Dermis blood vessel endothelial cell (primary cell): ENCODE measurements around the gene DNAH1. TPM values are rescaled to one million over a fixed set of nuclear protein-coding genes. Genes with fewer than 3 reads are reported as not detected.

Experiments used
- DNase-seq: peaks from one replicate; pipeline ENCODE4 v3.0.0; 2010
- total RNA-seq: library from RNA; depleted of rRNA; stranded (reverse); fragments of >200 nt; gene quantifications from 2 replicates; pipeline ENCODE4 v1.2.3, GENCODE V29; 2014

Gene DNAH1
- total RNA-seq, 1 donor from 2014 or later: 5.6 TPM

GRCh38 chr3:52339612-52340011, 23.5 kb downstream of the DNAH1 start:
- DNase-seq: peak; percentile 89

- no peak for DNase-seq
These were observed 25.0 kb downstream of the DNAH1 start for GRCh38 chr3:52341123-52341522.

- DNase-seq: no peak
These were observed 28.0 kb downstream of the DNAH1 start for GRCh38 chr3:52343946-52344600.

GRCh38 chr3:52345521-52346109, 29.5 kb downstream of the DNAH1 start:
- DNase-seq: no peak

GRCh38 chr3:52346623-52347530, 30.8 kb downstream of the DNAH1 start:
- DNase-seq: no peak

GRCh38 chr3:52347716-52348635, 31.9 kb downstream of the DNAH1 start:
- no peak for DNase-seq

- DNase-seq: no peak
These were observed 33.0 kb downstream of the DNAH1 start for GRCh38 chr3:52349131-52349530.

GRCh38 chr3:52349611-52350395, 33.7 kb downstream of the DNAH1 start:
- DNase-seq: no peak

- DNase-seq: no peak
These were observed 34.3 kb downstream of the DNAH1 start for GRCh38 chr3:52350416-52350815.

- no peak for DNase-seq
These were observed 35.1 kb downstream of the DNAH1 start for GRCh38 chr3:52350981-52351761.

GRCh38 chr3:52351762-52352368, 35.7 kb downstream of the DNAH1 start:
- no peak for DNase-seq

GRCh38 chr3:52352566-52352965, 36.4 kb downstream of the DNAH1 start:
- no peak for DNase-seq

- no peak for DNase-seq
These were observed 37.3 kb downstream of the DNAH1 start for GRCh38 chr3:52353291-52353855.

- DNase-seq: no peak
These were observed 38.6 kb downstream of the DNAH1 start for GRCh38 chr3:52354676-52355075.

GRCh38 chr3:52355526-52355925, 39.4 kb downstream of the DNAH1 start:
- no peak for DNase-seq

- no peak for DNase-seq
These were observed 40.0 kb downstream of the DNAH1 start for GRCh38 chr3:52356126-52356525.

- DNase-seq: no peak
These were observed 41.3 kb downstream of the DNAH1 start for GRCh38 chr3:52357151-52358080.

- no peak for DNase-seq
These were observed 42.3 kb downstream of the DNAH1 start for GRCh38 chr3:52358362-52358940.
